ENCODE results near the gene IRF6.

The IRF6 gene

DNA sequence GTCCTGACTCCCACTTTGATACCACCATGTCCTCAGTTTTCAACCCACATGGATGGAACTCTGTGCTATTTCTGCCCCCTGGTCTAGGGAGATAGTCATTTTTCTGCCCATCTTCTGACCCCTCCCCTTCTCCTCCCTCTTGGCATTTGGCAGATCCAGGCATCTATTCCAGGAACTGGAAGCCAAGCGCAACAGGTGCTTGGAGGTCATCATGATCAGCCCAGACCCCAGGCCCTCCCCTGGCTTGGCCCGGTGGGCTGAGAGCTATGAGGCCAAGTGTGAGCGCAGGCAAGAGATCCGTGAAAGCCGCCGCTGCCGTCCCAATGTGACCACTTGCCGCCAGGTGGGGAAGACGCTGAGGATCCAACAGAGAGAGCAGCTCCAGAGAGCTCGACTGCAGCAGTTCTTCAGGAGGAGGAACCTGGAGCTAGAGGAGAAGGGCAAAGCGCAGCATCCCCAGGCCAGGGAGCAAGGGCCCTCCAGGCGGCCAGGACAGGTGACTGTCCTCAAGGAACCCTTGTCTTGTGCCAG lies 46.0 kb downstream of the IRF6 start:
- DNase-seq (ENCODE audit: low read depth): no peak

DNA sequence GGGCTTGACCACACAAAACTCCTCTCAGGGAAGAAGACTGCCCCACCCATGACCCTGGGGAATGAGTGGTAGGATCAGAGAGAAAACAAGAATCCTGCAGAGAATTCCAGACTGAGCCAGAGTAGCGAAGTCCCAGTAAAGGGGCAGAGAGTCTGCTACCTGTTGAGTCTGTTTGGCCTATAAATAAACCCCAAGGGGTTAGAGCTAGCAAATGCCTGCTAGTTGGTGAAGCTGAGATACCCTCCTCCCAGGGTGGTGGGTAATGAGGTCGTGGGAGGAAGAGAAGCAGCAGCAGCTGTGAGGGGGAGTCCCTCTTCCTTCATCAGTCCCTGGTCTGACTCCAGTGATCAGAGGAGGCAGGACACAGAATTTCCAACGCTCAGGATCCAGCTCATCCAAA lies 47.5 kb downstream of the IRF6 start:
- no peak for DNase-seq (ENCODE audit: low read depth)

DNA sequence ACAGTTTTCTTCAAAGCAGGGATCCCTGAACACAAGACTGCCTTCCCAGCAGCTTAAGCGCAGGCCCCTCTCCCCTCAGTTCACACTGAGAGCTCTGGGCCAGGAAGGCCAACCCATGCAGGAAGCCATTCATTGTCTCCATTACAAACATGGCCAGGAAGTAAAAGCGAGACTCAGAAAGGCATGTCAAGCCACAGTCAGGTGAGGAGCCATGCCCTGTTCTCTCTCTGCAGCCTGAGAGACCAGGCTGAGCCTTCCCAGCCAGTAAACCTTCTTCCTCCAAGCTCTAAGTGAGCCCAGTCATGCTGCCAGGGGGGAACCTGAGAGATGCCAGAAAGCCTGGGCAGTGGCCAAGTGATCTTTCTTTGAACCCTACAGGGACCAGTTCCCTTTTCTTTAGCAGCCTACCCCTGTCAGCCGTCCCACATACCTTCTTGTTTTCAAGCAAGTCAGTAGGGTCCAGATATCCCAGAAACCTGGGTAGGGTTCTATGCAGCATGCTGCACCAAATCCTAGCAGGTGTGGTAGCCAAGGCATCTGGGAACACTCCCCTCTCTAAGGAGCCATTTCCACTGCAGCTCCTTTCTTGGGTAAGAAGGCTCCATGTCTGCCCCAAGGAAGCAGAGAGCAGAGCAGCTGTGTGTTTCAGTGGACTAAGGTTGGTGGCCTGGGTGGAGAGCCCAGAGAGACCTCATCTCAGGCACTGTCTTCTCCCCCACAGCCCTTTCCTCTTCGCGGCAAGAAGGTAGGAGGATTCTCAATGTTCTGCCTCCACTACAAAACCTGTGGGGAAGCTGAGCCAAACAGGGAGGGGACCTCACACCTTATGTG lies 49.1 kb downstream of the IRF6 start:
- no peak for DNase-seq (ENCODE audit: low read depth)

DNA sequence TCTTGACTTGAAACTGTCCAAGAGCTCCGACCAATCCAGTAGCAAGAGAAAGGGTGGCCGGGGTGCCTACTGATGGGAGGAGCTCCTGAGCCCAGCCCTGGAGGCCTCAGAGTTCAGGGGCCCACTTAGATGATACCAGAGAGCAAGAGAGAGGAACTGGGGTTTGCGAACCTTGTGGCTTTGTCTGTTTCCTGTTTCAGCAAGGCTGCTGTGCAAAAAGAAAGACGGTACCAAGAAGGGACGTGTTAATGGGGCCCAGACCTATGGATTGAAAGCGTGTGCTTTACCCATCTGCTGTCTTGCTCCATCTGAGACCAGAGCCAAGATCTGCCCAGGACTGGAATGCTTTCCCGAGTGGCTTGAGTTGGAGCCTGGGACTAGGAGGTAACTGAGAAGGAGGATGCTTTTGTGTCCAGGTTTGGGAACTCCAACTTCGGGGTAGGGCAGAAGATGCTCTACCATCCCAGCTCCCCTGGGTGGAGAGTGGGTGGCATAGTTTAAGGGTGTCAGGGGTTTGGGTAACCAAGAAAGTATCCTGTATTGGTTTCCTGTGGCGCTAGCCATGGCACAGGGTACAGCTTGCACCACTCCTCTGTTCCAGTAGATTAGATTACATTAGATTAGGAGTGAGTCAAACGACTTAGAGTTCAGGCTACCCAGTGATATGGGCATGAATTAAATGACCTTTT lies 49.9 kb downstream of the IRF6 start, which contains the start of gene TRAF3IP3:
TSS of gene TRAF3IP3 (plus strand) at position 128 of the 689 bp plus-strand sequence. CDS start 3,987 bp downstream, outside the sequence.
- DNase-seq (ENCODE audit: low read depth): no peak

DNA sequence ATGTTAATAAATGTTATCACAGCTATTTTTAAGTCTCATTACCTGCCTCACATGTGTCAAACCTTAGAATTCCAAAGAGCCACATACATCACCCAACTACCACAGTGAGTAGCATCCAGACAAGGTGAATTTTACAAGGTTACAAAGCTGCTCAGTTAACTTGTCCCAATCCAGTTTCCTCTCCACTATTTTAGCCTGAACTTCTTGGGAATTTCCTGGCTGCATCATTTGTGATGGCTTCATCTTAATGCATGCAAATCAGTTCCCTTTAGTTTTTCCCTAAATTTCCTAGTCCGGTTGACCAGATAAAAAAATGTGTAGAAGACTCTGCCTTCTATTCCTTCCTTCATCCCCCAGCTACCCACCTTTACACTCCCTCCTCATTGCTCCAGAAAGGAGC lies 50.7 kb downstream of the IRF6 start:
- DNase-seq (ENCODE audit: low read depth): no peak

DNA sequence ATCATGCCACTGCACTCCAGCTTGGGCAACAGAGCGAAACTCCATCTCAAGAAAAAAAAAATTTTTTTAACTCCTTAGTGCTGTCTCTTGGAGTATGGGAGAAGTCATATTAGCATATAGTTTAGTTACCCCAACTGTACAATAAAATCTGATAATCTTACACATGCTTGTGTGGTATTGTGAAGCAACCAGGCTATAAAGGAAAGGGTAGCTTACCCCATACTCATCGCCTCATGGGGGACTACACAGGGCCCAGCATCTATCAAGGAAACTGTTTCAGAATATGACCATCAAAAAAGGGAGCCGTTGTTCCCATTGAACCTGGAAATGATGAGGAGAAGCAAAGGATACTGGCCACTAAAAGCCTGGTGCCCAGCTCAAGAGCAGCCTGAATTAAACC lies 53.1 kb downstream of the IRF6 start:
- DNase-seq (ENCODE audit: low read depth): no peak

DNA sequence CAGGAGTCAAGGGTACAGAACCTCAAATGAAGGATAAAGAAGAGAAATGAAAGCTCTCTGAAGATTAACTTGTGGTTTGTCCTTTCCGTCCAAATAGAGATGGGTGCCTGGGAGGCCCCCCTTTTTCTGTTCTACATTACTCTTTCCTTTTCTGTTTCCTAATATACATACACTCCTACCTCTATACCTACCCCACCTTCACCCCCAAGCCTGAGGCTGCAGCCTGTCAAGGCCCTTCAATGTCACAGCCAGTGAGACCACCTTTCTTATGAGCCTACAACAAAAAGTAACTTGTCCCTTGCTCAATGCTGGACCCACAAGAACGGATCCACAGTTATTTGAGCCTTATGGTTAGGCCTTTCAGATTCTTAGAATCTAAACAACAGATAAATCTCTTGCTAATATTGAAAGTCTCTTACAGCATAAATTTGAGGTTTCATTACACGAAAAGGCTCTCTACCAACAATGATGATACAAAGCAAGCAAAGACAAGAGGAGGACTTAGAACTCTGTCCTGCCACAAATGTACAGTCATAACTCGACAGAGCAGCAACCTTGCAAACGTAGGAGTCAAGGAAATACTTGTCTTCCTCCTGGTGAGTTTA lies 54.2 kb downstream of the IRF6 start:
- no peak for DNase-seq (ENCODE audit: low read depth)

DNA sequence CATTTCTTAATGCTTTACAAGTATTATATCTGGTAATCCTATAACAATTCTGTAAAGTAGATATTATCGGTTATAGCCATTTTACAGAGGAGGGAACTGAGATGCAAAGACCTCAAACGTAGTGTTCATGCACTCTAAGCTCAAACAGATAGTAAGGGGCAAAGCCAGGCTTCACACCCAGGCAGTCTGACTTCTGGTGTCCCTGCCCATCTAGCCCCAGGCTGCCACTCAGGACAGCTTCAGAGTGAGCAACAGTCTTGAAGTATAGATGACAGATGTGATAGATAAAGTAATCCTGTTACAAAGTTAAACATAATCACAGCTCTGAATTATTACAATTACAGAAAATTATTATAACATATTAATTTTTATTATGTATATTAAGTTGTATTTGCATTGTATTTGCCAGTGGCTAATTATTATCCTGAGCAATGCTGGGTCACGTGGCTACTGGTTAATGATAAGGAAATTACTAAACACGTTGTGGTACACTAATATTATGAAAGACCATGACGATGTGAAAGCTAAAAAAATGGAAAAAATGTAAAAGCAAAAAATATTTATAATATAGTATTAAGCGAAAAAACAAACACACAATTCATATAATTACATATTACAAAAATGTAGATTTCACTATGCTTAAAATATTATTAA lies 56.1 kb downstream of the IRF6 start:
- no peak for DNase-seq (ENCODE audit: low read depth)

DNA sequence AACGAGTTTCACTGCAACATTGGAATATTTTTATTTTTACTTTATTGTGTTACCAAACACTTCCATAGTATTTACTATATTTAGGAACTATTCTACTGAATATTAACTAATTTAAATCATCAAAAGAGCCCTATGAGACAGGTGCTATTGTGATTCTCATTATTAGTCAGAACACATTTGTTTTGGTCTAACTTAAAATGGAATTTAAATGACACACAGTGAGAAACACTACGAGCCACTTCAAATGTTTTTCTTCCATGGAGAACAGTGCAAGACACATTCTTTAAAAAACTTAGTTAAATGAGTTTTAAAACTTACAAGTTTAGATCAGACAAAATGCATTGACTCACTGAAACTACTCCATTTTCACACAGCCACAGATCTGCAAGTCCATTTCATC lies 56.7 kb downstream of the IRF6 start:
- DNase-seq (ENCODE audit: low read depth): no peak

DNA sequence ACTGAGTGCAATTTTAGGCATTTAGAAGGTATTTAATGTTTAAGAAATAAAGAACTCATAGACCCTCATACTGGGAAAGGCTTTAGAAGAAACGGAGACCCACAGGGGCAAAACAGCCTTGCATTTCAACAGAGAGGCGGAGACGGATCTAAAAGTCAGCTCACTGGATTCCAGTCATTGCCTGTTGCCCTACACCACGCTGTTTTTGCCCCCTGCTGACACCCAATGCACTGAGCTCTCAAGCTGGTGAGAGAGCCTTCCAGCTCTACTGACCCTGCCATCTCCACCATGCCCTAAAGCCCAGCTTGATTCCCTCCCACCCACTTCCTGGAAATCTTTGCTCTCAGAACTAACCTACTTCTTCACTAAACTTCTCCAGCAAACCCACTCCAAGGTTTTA lies 57.3 kb downstream of the IRF6 start:
- DNase-seq (ENCODE audit: low read depth): no peak

DNA sequence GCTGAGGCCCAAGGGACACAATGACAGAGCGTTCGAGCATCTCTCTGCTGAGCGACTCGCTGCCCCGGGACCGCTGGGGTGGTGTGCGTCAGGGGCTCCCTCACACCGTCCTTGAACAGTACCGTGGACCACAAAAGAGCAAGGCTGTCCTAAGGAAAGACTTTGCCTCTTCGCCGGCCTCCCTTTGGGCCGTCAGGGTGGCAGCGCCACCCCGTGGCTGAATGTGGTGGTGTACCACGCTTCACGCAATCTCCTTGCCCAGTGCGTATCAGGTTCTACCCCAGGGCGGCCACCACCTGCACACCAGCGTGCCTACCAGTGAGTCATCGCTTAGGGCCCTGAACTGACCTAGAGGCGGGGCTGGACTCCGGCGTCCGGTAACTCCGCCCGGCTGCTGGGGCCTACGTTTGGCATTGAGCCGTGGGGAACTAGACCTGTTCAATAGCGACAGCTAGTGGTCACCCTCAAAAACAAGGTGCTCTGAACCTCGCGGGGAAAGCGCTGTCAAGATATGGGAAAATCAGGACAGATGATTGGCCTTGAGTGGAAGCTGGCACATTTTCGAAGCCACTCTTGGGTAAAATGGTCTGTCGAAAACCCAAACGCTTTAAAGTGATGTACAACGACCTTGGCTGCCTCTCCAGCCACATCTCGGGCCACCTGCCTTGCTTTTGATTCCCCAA lies 58.2 kb downstream of the IRF6 start:
- no peak for DNase-seq (ENCODE audit: low read depth)

DNA sequence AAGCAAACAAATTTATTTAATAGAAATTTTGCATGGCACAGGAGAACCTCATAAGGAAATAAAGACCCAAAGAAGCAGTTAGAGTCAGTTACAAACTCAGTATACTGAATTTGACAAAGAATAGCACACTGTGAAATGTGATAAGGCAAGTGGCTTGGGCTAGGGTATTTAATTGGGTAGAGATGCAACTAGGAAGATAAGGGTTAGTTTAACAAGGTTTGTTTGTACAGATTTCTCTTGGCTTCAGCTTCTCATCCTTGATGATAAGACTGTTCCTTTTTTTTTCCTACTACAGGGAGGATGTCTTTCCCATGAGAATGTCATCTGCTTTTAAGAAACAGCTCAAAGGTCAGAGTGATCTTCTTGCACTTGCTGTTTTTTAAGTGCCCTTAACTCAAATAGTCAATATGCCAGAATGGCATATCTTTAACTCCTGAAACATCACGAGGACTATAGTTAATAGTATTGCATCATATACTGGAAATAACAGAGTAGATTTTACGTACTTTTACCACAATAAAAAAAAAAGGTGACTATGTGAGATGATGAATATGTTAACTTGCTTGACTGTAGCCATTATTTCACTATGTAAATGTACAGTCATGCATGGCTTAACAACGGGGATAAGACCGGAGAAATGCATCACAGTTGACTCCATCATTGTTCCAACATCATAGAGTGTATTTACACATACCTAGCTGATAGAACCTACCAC lies 59.3 kb downstream of the IRF6 start:
- DNase-seq (ENCODE audit: low read depth): no peak

DNA sequence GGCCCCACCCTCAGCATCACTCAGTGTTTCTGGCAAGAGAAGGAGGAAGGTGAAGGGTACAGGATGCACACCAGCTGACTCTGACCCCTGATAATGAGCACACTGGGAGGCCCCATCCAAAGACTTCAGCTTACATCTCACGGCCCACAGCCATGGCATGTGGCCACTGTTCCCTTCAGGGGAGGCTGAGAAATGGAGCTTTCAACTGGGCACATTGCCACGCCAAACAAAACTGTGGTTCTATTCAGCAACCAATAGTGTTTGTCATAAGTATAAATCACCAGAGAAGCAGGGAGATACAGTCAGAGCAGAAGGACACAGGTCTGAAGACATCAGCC lies 62.8 kb downstream of the IRF6 start:
- DNase-seq (ENCODE audit: low read depth): peak; percentile 34

DNA sequence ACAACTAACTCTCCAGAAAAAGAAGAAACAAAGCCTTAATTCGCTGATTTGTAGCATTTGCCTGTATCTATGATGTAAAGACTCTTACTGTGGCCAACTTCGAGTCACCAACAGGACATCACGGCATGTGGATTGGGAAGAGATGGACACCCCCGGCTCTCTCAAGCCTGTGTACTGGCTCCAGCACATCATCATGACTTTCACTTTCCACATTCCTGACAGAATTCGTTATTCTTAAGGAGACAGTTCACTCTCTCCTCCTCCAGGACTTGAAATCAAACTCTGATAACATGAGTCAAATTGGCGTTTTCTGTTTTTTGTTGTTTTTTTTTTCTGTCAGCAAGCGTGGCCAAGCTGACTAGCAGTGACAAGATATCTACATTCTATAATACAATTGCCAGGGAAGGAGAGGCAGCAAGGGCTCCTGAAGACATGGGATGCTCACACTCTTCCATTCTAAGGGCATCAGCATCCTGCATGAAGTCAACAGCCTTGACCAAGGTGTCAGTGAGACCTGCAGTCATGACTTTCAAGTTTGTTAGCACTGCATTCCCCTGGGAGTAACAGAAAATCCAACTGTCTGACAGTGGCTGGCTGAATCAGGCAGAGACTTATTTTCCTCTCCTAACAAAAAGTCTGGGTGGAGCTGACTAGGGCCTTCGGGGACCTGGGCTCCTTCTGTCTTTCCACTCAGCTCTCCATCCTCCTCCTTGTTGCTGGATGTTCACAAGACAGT lies 63.4 kb downstream of the IRF6 start:
- DNase-seq (ENCODE audit: low read depth): no peak

DNA sequence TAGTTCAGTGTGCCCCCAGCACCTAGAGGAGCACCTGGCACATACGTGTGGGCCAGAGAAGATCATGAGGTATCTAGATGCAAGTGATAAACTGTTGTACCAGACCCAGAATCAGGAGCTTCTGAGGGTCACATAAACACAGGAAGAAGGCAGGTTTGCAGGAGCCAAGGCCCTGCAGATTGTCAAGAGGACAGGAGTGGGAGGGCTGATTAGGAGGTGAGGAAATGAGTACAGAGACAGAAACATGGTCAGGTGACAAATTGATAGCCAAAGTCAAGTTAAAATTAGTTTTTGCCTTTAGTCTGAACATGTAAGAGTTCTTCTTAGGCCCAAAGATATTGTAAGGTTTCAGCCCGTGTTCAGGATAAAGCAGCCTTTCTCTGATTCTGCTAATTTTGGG lies 64.1 kb downstream of the IRF6 start:
- no peak for DNase-seq (ENCODE audit: low read depth)

DNA sequence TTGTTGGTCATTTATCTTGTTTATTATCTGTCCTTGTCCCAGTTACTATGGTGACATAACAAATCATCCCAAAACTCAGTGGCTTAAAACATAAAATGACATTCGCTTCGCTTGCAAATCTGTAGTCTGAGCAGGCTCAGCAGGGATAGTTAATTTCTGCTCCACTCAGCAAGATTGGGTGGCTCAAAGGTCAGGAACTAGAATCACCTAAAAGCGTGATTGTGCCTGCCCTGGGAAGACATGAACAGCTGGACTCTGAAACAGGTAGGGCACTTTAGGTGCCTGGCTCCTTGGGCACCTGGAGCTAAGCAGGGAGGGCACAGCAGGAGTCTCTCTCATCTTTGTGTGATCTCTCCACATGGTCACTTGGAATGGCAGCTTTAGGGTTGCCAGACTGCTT lies 64.7 kb downstream of the IRF6 start:
- DNase-seq (ENCODE audit: low read depth): no peak

DNA sequence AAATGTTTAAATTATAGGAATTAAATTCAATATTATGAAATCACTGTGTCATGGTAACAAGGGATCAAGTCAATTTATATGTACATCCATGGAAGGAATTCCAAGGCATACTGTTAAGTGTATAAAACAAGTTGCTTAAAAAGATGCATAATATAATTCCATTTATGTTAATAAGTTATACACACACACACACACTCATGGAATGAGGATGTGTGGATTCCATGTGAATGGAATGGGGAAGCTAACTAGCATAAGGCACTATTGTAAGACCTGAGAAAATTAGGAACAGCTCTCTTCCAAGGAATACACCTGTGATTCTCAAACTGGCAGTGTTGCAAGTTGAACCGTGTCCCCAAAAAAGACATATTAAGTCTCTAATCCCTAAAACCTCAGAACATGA lies 67.7 kb downstream of the IRF6 start:
- no peak for DNase-seq (ENCODE audit: low read depth)

DNA sequence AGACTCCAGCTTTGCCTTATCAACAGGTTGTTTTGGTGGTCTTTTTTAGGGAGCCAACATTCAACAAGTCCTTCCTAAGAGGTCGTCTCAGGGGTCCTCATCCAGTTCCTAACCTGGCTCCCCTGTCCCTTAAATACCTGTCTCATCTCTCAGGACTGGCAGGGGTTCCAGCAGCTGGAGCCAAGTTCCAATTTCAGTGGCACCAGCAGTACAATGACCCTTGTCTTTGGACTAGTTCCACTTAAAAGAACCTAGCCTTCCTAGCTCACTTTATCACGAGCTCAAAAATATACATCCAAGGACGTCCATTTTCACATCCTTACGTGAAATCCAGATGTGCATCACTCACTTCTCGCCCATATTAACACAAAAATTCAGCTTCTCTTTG lies 68.8 kb downstream of the IRF6 start:
- DNase-seq (ENCODE audit: low read depth): no peak

DNA sequence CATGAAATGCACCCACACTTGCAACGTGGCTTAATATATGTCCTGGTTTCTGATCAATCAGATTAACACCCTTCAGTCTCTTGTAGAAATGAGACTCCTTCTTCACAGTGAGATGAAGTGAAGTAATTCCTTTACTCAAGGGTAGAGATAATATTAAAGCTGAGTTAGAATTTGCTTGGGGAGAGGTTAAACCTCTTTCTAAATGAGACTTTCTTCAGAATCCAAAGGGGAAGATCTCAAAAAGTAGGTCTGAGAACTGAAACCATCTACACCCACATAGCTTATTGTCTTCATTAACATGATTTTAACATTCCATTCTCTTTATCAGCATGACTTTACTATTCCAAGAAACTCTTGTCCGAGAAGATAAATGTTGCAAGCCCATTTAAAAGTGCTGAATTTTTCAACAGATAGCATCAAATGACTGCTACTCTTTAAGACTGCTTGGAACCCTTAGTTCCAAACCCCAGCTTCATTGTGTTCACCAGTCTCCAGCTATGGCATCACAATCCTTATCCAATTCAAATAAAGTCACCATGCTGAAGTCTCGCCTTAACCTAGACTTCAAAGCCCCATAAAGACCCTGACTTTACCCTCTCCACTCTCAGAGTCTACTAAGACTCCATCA lies 69.3 kb downstream of the IRF6 start:
- DNase-seq (ENCODE audit: low read depth): no peak
